Activated T-cell treated with anti-CD3 and anti-CD28 coated beads, Interleukin-2, amount 50 U/mL, for 1 hour (primary cell): ENCODE measurements around the gene MORF4L1.
"Not testable (repeated sequence)": the region's sequence is repeated elsewhere in the genome, so short reads cannot be mapped to it uniquely, and the experiment has no call there.

Experiments used
- DNase-seq: peaks from one replicate; pipeline ENCODE4 v3.0.0-alpha.2; 2020

Gene MORF4L1

DNA sequence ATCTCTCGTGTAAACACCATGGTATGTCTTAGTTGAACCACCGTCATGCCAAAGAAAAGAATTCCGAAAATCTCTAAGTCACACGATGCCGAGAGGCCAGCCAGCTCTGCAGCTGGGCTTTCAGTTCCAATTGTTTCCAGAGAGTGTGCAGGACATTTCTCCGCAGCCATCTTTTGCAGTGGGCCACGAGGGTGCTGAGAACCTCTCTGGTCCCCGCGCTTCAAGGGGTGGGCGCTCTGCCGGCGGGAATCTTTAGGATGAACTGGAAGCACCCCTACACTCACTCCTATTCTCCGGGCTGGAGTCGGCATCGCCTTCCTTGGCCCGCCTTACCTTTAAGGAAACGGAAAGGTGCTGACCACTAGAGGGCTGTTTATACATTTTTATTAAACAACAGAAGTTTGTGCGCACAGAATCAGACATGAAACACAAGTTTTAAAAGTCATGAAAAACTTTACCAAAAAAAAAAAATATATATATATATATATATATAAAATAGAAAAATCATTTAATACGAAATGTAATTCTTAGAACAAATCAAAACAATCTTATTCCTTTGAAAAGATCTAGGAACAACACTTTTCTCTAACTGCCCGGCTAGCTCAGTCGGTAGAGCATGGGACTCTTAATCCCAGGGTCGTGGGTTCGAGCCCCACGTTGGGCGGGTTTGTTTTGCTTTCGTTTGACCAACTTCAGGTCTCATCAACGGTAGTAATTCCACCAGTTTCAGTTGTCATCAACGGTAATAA is 12.5 kb upstream of the MORF4L1 start:
- DNase-seq: peak; percentile 72

DNA sequence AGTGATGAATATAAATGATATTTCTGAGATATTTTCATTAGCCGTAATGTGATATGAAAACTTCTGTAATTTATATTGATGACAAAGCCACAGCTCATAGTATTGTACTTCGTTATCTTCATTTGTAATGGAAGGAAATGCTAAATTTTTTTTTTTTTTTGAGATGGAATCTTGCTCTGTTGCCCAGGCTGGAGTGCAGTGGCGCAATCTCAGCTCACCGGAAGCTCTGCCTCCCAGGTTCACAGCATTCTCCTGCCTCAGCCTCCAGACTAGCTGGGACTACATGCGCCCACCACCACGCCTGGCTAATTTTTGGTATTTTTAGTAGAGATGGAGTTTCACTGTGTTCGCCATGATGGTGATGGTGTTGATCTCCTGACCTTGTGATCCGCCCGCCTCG is 7.1 kb upstream of the MORF4L1 start:
- not testable (repeated sequence) for DNase-seq

DNA sequence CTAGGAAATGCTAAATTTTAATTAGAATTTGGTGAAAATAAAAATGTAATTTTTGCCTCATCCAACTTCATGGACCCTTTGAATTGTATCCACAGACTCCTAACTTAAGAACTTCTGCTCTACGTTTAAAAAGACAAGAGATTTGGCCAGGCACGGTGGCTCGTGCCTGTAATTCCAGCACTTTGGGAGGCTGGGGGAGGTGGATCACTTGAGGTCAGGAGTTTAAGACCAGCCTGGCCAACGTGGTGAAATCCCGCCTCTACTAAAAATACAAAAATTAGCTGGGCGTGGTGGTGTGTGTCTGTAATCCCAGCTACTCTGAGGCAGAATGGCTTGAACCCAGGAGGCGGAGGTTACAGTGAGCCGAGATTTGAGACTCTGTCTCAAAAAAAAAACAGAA is 6.7 kb upstream of the MORF4L1 start:
- DNase-seq: not testable (repeated sequence)

DNA sequence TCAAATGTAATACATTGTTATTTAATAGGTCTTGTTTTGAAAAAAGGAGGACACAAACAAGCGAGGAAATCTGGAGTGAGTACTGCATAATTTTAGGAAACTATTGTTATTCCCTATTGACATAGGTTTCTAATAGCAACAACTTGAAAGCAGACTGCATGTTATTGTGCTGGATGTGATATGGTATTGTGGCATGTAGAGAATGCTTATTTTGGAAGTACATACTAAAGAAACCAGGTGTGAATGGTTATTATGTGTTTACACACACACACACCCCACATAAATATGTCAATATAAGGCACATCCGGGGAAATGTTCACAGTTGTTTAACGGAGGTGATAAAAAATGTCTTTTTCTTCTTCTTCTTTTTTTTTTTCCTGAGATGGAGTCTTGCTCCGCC is 5.9 kb upstream of the MORF4L1 start:
- no peak for DNase-seq

DNA sequence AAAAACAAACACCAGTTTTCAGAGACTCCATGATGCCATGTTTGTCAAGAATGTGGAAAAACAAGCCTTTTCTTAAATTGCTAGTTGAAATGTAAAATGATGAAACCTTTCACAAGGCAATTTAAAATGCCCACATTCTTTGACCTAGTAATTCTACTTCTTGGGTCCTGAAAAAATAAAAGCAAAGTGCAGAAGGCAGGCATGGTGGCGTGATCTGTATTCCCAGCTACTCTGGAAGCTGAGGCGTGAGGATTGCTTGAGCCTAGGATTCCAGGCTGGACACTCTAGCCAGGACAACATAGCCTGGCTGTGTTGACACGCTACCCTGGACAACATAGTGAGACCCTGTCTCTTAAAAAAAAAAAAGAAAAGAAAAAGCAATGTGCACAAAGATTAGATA is 4.3 kb upstream of the MORF4L1 start:
- DNase-seq: no peak

DNA sequence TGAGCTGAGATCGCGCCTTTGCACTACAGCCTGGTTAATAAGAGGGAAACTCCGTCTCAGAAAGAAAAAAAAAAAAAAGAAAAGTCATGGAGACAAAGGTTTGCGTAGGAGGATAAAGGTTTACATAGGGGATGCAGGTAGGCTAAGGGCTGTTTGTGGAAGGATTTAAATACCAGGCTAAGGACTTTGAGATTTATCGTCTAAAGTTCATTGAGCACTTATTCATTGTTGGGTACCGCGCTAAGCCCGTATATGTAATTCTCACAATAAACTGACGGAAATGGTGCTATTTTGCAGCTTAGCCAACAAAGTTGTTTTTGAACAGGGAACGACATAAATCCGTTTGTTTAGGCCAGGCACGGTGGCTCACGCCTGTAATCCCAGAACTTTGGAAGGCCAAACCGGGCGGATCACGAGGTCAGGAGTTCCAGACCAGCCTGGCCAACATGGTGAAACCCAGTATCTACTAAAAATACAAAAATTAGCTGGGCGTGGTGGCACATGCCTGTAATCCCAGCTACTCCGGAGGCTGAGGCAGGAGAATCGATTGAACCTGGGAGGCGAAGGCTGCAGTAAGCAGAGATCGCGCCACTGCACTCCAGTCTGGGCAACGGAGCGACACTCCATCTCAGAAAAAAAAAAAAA is 1.1 kb upstream of the MORF4L1 start:
- DNase-seq: not testable (repeated sequence)

DNA sequence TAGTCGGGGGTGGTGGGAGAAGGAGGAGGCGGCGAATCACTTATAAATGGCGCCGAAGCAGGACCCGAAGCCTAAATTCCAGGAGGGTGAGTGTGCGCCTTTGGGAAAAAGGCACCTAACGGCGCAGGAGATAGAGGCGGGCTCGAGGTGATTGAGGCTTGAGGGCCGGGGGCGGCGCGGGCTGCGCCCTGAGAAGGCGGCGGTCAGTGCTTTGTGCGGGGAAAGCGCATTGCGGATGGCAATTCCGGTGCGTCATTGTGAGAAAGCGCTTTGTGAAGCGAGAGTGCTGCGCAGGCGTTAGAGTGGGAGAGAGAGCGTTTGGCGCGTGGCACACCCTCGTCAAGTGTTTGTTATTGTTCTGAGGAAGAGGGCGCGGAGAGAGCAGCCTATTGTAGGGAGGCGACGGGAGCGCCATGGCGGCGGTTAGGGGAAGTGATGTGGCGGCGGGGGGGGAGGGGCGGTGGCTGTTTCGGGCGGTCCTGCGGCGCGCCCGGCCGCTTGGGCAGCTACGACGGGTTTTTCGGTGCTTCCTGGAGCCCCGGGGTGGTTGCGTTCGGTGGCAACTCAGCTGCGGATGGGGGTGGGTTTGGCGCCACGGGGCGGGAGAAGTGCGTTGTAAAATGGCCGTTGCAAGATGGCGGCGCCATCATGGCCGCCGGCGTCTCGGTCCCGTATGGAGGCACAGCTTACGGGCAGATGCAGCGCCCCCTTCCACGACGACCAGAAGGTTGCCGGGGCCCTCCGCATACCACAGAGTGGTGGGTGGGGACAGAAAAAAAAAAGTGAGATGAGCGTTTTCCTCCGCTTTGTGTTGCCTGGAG is 492 bp downstream of the MORF4L1 start:
- peak; percentile 86 for DNase-seq

DNA sequence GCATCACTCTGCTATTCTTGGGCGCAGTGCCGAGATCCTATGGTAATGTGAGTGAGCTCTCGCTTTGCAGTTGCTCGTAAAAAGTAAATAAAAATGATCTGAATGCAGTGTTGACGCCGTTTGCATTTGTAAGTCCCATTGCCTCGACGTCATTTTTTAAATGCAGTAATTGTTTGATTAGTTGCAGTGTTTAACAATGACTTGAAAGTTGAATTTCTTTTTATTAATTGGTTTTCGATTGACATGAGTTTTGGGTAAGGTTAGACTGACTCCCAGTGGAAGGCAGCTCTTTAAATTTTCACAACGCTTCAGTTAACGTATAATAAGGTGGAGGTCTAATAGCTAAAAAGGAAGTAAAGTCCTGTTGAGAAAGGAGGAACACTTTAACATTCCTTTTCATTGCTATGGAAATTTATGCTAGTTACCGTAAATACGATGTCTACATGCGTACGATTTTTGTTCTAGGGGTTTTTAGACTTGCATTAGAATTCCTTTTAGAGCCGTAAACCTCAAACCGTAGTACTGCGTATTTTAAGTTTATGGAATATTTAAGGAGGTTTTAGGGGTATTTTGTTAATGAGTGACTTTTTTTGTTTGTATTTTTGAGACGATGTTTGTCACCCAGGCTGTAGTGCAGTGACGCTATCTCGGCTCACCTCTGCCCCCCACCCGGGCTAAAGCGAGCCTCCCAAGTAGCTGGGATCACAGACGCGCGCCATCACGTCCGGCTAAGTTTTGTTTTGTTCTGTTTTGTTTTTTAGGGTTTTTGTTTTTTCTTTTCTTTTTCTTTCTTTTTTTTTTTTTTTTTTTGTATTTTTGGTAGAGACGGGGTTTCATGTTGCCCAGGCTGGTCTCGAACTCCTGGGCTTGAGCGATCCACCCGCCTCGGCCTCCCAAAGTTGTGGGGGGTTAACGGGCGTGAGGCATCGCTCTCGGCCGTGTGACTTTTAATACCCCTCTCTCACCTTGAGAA is 1.4 kb downstream of the MORF4L1 start:
- peak; percentile 49 for DNase-seq

DNA sequence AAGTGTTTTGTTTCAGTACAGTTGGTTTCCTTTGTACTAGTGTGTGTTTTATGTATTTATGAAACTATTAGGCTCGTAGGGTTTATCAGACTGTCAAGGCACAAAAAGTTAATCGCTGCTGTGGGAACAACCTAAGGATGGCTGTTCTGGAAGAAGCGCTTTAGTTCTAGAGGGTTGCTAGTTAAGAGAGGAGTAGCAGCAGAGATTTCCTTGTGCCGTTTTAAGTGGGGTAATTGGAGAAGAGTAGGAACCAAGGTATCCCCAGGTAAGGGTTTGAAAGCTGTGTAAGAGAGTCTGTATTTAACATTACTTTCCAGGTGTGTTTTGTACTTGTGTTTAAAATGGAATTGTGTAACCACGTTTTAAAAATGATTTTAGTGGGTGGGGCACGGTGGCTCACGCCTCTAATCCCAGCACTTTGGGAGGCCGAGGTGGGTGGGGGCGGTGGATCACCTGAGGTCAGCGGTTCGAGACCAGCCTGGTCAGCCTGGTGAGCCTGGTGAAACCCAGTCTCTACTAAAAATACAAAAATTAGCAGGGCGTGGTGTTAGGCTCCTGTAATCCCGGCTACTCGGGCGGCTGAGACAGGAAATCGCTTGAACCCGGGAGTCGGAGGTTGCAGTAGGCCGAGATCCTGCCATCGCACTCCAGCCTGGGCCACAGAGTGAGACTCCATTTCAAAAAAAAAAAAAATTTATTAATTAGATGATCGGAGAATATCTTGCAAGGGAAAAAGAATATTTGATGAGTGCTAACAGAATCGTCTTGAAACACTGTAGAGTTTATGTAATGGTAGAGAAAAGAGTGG is 2.6 kb downstream of the MORF4L1 start:
- no peak for DNase-seq

DNA sequence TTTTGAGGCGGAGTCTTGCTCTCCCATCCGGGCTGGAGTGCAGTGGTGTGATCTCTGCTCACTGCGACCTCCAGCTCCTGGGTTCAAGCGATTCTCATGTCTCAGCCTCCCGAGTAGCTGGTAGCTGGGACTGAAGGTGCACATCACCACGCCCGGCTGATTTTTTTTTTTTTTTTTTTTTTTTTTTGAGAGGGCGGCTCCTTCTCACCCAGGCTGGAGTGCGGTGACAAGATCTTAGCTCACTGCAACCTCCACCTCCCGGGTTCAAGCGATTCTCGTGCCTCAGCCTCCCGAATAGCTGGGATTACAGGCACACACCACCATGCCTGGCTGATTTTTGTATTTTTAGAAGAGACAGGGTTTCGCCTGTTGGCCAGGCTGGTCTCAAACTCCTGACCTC is 4.3 kb downstream of the MORF4L1 start:
- DNase-seq: not testable (repeated sequence)

DNA sequence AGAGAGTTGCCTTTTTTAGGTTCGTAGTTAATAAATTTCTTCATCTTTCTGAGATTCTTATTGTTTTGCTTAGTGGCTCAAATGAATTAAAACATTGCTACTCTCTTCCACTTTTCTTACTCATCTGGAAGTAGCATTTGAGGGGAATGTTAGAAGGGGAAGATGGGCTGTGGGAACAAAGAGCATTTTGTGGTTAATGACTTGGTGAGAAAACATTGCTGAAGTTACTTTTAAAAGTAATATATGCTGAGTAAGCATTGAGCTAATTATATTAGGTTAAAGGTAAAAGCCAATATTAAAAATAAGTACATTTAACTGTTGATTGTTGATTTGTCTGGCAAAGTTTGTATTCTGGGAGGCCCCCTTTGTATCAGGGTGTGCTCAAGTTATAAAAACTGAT is 5.7 kb downstream of the MORF4L1 start:
- no peak for DNase-seq

DNA sequence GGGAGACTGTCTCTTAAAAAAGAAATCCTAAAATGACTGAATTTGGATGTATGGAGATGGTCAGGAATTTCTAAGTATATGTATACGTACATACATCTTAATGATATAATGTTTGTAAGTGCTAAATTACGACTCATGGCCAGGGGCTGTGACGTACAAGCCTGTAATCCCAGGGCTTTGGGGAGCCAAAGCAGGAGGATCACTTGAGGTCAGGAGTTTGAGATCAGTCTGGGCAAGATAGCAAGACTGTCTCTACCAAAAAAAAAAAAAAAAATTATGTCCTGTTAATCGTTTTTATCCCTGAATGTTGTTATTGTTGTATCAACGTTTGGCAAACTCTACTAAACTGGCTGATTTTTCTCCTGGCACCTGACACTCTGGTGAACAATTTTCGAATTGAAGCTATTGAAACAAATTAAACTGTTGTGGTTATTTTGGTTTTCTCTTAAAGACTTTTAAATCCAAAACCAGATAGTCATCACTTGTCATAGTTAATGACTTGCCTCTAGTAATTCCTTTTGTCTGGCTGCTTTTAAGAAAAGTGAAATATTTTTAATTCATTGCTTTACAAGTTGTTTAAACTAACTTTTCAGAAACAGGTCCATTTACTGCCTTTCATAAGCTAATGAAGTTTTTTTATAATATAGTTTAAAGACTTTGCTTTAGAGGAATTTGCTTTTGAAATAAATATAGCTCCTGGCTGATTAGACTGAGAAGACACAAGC is 7.0 kb downstream of the MORF4L1 start:
- DNase-seq: no peak

DNA sequence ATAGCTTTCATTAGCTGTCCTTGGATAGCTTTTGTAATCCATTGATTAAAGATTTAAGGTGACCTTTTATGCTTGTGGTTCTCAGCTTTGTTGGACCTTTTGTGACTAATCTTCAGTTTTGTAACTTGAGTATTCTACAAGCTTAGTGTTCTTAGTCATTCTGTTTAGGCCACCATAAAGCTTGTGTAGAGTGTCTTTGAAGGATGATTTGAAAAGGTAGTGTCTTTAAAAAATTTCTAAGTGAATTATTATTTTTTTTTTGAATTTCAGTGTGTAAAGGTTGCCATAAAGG is 7.5 kb downstream of the MORF4L1 start:
- no peak for DNase-seq

DNA sequence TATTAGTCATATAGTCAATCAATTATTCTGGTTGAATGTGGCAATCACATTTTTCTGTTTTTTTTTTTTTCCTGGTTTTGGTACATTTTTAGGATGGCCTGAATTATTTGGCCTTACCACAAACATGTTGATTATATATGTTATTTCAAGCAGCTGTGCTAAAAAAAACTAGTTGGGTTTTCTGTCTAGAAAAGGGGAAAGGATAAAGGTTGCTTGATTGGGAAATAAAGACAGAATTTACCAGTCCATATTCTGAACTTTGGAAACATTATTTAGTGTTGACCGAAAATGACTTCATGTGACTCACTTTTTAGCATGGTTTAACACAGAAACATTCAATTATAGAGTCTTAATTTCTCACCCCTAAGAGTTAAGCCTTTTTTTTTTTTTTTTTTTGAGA is 8.1 kb downstream of the MORF4L1 start:
- no peak for DNase-seq

DNA sequence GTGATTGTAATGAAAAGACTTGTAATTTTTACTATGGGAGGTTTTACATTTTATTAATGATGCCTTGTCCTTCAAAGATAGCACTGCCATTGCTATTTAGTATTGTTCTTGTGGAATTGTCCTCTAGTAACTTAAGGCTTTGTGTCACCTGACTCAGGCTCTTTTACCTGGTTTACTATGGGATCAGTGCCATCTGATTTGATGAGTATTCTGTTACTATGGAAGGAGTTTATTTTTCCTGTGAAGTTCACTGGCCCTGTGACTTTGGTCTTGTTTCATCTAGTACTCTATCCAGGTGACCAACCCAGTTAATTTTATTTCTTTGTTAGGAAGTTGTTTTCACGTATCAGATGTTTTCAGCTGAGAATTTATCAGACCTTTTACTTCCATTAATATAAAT is 9.0 kb downstream of the MORF4L1 start:
- no peak for DNase-seq

DNA sequence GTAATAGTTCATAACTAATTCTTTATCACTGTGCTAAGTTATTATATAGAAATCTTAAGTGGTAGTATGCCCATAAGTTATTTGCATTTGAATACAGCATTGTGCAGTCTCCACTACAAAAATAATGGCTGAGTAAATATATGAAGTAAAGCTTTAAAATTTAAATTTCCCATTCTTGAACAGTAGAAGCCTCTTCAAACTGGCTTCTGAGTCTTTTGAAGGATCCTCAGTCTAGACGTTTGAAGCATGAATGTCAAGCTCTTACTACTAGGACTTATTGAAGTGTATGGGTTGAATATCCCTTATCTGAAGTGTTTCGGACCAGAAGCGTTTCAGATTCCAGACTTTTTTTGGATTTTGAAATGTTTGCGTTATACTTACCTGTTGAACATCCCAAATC is 16.3 kb downstream of the MORF4L1 start:
- DNase-seq: no peak

DNA sequence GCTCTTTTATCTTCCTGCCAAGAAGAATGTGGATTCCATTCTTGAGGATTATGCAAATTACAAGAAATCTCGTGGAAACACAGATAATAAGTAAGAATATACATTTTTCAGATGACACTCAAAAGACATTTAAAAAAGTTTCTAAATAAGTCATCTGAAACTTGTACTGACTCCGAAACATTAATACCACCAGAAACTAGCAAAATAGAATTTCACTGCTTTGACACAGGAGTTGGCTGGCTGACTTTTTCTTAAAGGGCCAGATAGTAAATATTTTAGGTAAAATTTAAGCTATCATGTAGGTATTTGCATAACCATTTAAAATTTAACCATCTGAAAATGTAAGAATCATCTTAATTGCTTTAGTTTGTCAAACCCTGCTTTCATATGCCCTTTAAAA is 20.8 kb downstream of the MORF4L1 start:
- no peak for DNase-seq

DNA sequence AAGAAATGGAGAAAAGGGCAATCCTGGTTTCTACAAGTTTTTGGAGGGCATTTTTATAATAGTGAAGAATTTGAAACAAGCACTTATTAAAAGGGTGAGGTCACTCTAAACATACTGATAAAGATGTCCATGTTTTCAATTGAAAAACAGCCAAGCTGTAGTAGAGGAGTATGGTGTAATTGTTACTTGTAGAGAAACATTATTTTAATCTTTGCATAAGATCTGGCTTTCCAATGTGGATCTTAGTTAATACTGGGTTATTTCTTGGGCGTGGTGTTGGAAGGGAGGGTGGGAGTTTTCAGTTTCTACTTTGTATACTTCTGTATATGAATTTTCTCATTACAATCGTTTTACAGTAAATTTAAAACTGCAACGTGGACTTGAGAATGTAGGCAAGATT is 22.8 kb downstream of the MORF4L1 start:
- DNase-seq: no peak

DNA sequence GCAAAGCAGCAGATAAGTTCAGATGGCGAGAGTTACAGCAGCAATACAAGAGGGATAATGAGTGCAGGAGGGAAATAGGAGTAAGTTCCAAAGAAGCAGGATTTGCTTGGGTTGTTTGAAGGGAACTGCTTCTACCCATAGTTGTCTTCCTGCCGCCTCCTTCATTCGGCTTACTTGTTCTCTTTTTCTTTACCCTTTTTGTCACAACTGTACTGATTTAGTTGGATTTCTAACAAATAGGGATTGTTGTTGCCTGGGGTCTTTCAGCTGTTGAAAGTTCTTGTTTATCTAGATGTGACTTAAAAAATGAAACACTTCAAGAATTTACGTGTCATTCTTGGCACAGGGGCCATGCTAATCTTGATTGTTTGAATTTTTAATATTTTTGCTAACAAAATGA is 25.9 kb downstream of the MORF4L1 start:
- DNase-seq: no peak

DNA sequence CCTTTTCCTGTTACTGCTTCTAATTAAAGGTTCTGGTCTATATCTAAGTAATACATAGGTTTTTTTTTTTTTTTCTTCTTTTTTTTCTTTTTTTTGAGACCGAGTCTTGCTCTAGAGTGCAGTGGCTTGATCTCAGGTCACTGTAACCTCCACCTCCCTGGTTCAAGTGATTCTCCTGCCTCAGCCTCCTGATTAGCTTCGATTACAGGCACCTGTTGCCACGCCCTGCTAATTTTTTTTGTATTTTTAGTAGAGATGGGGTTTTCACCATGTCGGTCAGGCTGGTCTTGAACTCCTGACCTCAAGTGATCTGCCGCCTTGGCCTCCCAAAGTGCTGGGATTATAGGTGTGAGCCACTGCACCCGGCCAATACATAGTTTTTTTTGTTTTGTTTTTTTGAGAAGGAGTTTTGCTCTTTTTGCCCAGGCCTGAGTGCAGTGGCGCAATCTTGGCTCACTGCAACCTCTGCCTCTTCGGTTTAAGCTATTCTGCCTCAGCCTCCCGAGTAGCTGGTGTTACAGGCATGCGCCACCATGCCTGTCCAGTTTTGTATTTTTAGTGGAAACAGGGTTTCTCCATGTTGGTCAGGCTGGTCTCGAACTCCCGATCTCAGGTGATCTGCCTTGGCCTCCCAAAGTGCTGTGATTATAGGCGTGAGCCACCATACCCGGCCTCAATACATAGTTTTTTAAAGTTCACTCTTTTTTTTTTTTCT is 28.3 kb downstream of the MORF4L1 start:
- not testable (repeated sequence) for DNase-seq
